SH-SY5Y (cell line): ENCODE measurements around the gene LTV1.

Experiments
- GATA2 ChIP-seq: IDR thresholded peaks from 2 replicates; pipeline ENCODE4 v1.6.1; 2011; ENCODE audit warnings: mild to moderate bottlenecking, low read depth, low read length
- GATA3 ChIP-seq: IDR thresholded peaks from 2 replicates; pipeline ENCODE4 v1.6.1; 2011; ENCODE audit warnings: low read depth, mild to moderate bottlenecking, low read length, moderate library complexity

DNA sequence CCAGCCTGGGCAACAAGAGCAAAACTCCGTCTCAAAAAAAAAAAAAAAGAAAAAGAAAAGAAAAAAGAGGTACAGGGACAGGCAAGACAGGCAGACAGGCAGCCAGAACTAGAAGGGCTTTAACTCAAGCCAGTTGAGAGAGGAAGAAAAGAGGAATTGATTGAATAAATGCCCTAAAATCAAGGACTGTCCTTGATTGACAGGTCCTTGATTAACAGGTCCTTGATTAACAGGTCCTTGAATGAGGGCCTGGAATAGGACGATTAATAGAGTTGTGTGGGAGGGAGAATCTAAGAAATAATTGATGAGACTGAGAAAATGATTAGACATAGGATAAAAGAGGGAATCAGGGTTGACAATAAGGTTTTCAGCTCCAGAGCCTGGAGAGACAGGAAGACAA lies 57.2 kb downstream of the LTV1 start:
- TF ChIP-seq GATA3 (no peak), GATA2 (no peak)
